Thyroid gland (tissue), 4 donors: ENCODE data around the gene MRC2.

ENCODE experiments used
- POLR2A ChIP-seq, 2 donors: fragments of 450-650 bp; IDR thresholded peaks; one replicate each; pipeline ENCODE4 v1.6.1; 2017; ENCODE audit warnings: antibody characterized with exemption in 2 of 2, mild to moderate bottlenecking in 2 of 2, moderate library complexity in 1 of 2
- TF ChIP-seq, protein P1 (sequence below), 6 experiments: fragments of 200-600 bp in 3 of 6; fragments of 450-650 bp in 3 of 6; sonication (generic) in 3 of 6; IDR thresholded peaks; one replicate each; pipeline ENCODE4 v1.5.1; 2016 to 2019; ENCODE audit warnings: antibody characterized with exemption in 6 of 6, mild to moderate bottlenecking in 2 of 6, inconsistent platforms in 1 of 6, moderate library complexity in 1 of 6

DNA sequence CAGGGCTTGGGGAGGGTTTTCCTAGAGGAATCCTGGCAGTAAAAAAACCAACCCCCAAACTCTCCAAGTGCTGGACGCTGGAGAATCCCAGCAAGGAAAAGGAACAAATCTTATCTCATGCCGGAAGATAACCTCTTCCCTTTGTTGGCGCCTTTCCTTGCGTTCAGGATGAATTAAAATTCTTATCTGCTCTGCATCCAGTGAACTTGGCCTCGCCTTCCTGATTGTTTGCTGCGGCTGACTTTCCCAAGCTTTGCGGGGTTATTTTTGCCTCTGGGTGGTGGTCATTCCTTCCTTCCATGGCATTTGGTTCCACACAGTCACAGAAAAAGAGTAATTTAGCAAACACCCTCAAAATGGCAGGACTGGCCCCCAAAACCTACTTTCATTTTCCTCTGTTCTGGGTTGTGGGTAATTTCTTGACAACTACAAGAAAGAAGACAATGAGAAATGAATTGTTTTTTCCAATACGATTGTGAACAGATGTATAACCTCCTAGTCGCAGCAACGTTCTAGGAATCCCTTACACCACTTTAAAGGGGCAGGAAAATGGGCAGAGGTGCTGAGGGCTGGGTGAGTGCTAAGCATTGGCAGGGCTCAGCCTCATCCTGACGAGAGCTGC lies 77.8 kb downstream of the MRC2 start:
- TF ChIP-seq POLR2A (IDR thresholded peaks at IDR 0.05) = no peak
- TF ChIP-seq, protein P1, sequence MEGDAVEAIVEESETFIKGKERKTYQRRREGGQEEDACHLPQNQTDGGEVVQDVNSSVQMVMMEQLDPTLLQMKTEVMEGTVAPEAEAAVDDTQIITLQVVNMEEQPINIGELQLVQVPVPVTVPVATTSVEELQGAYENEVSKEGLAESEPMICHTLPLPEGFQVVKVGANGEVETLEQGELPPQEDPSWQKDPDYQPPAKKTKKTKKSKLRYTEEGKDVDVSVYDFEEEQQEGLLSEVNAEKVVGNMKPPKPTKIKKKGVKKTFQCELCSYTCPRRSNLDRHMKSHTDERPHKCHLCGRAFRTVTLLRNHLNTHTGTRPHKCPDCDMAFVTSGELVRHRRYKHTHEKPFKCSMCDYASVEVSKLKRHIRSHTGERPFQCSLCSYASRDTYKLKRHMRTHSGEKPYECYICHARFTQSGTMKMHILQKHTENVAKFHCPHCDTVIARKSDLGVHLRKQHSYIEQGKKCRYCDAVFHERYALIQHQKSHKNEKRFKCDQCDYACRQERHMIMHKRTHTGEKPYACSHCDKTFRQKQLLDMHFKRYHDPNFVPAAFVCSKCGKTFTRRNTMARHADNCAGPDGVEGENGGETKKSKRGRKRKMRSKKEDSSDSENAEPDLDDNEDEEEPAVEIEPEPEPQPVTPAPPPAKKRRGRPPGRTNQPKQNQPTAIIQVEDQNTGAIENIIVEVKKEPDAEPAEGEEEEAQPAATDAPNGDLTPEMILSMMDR (IDR thresholded peaks at IDR 0.05) = no peak
